GM21367 (cell line): ENCODE results near the gene MIS18BP1.
"Not testable (repeated sequence)": the region's sequence is repeated elsewhere in the genome, so short reads cannot be mapped to it uniquely, and the experiment has no call there.

Source experiments
- ATAC-seq: cut with Tn5 transposase; IDR thresholded peaks from one replicate; pipeline ENCODE4 v1.9.1; 2021; ENCODE audit not compliant: unreplicated experiment

The MIS18BP1 gene

GRCh38 chr14:45253070-45253753, at the start of gene MIS18BP1:
MIS18BP1 (minus strand) TSS chr14:45253202; CDS start chr14:45247286, 5,916 bp downstream.
- peak; percentile 69 for ATAC-seq

DNA sequence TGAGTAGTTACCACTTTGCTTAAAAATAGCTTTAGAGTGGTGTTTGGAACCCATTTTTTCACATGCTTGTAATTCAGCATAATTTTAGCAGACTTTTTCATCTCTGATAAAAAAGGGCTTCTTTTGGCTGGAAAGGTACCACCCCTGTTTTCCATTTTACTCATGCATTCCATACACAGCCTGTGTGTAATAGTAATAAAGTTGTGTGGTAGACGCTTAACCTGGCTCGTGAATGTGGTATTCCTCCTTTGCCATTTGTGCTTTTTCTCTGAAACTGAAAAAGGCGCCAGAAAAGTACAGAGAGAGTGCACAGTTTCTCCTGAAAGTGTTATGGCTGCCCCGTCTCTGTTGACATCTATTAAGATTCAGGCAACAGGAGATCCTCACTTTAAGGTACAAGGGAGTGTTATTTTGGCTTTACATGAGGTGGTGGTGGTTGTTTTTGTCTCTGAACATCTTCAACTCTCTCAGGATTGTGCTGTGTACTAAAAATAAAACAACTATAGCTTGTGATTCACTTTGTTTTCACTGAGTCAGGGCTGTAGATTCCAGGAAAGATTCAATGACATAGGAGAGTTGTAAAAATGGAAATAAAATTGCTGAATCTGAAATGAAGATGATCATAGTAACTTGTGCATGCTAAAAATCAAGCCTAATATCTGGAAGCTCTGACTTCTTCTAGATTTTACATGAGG, 45.6 kb upstream of the MIS18BP1 start:
- no peak for ATAC-seq

- ATAC-seq = not testable (repeated sequence)
Observed at GRCh38 chr14:45294796-45295195, 41.8 kb upstream of the MIS18BP1 start.

- ATAC-seq = no peak
Observed at GRCh38 chr14:45290547-45290946, 37.5 kb upstream of the MIS18BP1 start.

DNA sequence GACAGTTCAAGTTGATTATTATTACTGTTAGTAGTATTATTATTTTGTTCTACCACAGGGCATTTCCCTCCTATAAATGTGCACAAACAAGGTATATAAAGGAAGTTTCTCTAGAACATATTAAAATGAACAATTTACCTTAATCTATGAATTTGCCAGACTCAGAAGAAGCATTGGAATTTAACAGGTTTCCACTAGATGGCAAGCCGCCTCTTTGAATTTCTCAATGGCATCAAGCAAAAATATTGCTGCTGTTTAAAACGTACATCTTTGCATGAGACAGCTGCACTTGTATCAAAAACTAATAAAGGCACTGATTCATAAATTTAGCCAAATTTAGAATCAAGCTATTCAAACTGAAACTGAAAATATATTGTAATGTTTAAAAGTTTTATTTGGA, 34.6 kb upstream of the MIS18BP1 start:
- no peak for ATAC-seq

GRCh38 chr14:45284802-45285201, 31.8 kb upstream of the MIS18BP1 start:
- no peak for ATAC-seq

GRCh38 chr14:45281731-45282400, 28.9 kb upstream of the MIS18BP1 start:
- ATAC-seq = not testable (repeated sequence)

DNA sequence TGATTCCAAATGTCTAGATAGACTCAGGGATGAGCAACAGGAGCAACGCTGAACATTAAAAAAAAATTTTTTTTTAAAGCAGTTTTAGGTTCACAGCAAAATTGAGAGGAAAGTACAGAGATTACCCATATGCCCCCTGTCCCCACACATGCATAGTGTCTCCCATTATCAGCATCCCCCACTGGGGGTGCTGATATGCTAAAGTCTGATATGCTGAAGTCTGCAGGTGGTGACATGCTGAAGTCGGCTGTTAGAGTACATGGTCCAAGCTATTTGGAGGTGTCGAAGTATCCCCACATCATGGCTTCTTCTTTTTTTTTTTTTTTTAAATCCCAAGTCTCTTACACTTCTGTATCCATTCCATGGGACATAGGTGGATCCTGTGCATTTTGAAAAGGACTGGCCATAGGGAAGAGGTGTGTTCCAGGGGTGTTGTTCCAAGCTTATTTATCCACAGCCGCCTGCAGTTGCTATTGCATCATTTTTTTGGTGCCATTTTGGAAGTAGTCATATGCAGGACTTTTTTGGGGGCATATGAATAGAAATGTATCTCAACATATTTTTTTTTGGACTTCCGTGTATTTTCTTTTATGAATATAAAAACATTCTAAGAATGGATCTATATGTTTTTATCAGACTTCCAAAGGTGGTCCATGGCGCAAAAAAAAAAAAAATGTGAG, 19.0 kb upstream of the MIS18BP1 start:
- ATAC-seq = no peak

- ATAC-seq = no peak
Observed at GRCh38 chr14:45270031-45270430, 17.0 kb upstream of the MIS18BP1 start.

GRCh38 chr14:45267071-45267470, 14.1 kb upstream of the MIS18BP1 start:
- no peak for ATAC-seq

DNA sequence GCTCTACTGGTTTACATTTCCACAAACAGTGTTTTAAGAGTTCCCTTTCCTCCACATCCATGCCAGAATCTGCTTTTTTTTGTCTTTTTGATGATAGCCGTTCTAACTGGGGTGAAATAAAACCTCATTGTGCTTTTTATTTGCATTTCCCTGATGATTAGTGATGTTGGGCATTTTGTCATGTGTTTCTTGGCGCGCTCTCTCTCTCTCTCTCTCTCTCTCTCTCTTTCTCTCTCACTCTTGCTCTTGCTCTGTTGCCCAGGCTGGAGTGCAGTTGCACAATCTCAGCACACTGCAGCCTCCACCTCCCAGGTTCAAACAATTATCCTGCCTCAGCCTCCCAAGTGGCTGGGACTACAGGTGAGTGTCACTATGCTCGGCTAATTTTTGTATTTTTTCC, 9.6 kb upstream of the MIS18BP1 start:
- no peak for ATAC-seq

GRCh38 chr14:45261209-45261608, 8.2 kb upstream of the MIS18BP1 start:
- no peak for ATAC-seq

DNA sequence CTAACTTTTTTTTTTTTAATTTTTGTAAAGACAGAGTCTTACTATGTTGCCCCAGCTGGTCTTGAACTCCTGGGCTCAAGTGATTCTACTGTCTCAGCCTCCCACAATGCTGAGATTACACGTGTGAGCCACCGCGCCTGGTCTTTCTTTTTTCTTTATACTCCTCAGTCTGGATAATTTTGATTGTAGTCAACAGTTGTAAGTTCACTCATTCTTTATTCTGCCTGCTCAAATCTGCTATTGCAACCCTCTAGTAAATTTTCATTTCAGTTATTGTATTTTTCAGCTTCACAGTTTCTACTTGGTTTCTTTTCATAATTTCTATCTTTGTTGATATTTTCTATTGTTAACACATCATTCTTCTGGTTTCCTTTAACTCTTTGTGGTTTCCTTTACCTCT, 5.8 kb upstream of the MIS18BP1 start:
- ATAC-seq = no peak

- ATAC-seq = no peak
Observed at GRCh38 chr14:45258073-45258472, 5.1 kb upstream of the MIS18BP1 start.

DNA sequence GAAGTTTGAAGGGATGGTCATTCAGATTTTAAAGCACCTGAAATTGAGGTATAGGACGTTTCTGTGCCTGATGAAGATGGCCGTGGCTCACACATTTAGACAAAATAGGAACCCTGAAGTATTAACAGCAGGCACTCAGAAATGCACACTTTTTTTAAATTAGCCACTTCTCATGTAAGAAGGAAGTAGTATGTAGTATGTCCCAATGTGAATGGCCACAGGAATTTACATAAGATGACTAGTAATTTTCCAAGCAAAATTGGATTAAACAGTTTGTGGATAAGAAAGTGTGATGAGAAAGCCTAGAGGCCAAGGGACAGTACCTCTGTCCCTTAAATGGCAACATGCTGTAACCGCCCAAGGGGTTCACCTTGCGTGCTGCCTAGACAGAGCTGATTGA, 1.8 kb upstream of the MIS18BP1 start:
- no peak for ATAC-seq

- ATAC-seq = no peak
Observed at GRCh38 chr14:45253754-45254310, 830 bp upstream of the MIS18BP1 start.

GRCh38 chr14:45252366-45253069, 484 bp downstream of the MIS18BP1 start:
- no peak for ATAC-seq

DNA sequence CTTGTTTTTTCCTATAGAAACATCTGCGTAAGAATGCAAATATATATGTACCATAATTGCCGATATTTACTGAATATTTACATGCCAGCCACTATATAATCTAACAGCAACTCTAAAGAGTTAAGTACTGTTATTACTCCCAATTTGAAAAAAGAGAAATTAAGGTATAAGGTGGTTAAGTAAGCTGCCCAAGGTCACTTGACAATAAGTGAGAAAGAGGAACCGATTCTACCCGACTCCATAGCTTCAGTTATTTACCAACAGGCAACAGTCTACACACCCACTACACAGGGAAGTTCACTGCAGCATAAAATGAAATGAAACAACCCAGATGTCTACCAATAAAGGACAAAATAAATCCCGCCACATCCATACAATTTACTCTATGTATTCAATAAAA, 1.1 kb downstream of the MIS18BP1 start:
- peak; percentile 54 for ATAC-seq

- ATAC-seq = peak; percentile 20
Observed at GRCh38 chr14:45249856-45250575, 3.0 kb downstream of the MIS18BP1 start.

GRCh38 chr14:45247427-45247826, 5.6 kb downstream of the MIS18BP1 start:
- ATAC-seq = no peak
